ENCODE results near the gene CHD1.

DNA sequence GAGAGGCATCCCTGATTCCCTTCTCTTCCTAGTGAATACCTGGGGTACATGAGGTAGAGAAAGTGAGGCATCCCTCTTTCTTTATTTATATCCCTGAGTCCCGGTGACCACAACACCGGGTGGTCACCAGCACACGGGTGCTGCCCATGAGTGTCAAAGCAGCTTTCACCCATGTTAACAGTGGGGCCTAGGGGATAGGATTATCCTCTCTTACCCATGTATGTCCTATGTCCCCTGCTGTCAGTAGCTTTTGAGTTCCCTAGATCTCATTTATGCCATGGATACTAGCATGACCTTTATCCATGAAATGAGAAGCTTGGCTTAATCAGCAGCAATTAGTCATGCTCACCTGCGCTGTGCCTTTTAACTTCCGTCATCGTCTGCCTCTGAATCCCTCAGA, 83.9 kb downstream of the CHD1 start:
- TF ChIP-seq, protein P1, sequence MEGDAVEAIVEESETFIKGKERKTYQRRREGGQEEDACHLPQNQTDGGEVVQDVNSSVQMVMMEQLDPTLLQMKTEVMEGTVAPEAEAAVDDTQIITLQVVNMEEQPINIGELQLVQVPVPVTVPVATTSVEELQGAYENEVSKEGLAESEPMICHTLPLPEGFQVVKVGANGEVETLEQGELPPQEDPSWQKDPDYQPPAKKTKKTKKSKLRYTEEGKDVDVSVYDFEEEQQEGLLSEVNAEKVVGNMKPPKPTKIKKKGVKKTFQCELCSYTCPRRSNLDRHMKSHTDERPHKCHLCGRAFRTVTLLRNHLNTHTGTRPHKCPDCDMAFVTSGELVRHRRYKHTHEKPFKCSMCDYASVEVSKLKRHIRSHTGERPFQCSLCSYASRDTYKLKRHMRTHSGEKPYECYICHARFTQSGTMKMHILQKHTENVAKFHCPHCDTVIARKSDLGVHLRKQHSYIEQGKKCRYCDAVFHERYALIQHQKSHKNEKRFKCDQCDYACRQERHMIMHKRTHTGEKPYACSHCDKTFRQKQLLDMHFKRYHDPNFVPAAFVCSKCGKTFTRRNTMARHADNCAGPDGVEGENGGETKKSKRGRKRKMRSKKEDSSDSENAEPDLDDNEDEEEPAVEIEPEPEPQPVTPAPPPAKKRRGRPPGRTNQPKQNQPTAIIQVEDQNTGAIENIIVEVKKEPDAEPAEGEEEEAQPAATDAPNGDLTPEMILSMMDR (IDR thresholded peaks at IDR 0.05; ENCODE audit: low read depth, low read length, poor library complexity, severe bottlenecking), result no peak
- TF ChIP-seq EZH2phosphoT487 (IDR thresholded peaks at IDR 0.05; ENCODE audit: borderline replicate concordance, low read length), result no peak
